ENCODE measurements around the gene APCDD1L.

The APCDD1L gene

GRCh38 chr20:58495623-58496428, 19.4 kb downstream of the APCDD1L start:
- Histone ChIP-seq H3K9ac (ENCODE audit: low read length) (no peak overlapping the region), H3K27me3 (replicated peaks; ENCODE audit: control insufficient read depth, insufficient read depth, low read length) (no peaks in the 10 kb centered on the region), H3K4me1 (ENCODE audit: control insufficient read depth, insufficient read depth, low read length) (no peaks in the 10 kb centered on the region), H3K9me3 (ENCODE audit: control insufficient read depth, low read length) (no peaks in the 10 kb centered on the region), H3K4me3 (ENCODE audit: low read length) (no peak overlapping the region), H3K36me3 (ENCODE audit: control insufficient read depth, insufficient read depth, low read length, severe bottlenecking) (no peaks in the 10 kb centered on the region)
- no peak for DNase-seq (ENCODE audit: low read depth)

- no peak for DNase-seq (ENCODE audit: low read depth)
- Histone ChIP-seq H3K4me3 (ENCODE audit: low read length) (no peak overlapping the region), H3K27me3 (replicated peaks; ENCODE audit: control insufficient read depth, insufficient read depth, low read length) (no peaks in the 10 kb centered on the region), H3K4me1 (ENCODE audit: control insufficient read depth, insufficient read depth, low read length) (no peaks in the 10 kb centered on the region), H3K9ac (ENCODE audit: low read length) (no peak overlapping the region), H3K36me3 (ENCODE audit: control insufficient read depth, insufficient read depth, low read length, severe bottlenecking) (no peaks in the 10 kb centered on the region), H3K9me3 (ENCODE audit: control insufficient read depth, low read length) (peaks cover 6% of the 10 kb centered on the region)
Measured at GRCh38 chr20:58494923-58495622, 20.1 kb downstream of the APCDD1L start.

DNA sequence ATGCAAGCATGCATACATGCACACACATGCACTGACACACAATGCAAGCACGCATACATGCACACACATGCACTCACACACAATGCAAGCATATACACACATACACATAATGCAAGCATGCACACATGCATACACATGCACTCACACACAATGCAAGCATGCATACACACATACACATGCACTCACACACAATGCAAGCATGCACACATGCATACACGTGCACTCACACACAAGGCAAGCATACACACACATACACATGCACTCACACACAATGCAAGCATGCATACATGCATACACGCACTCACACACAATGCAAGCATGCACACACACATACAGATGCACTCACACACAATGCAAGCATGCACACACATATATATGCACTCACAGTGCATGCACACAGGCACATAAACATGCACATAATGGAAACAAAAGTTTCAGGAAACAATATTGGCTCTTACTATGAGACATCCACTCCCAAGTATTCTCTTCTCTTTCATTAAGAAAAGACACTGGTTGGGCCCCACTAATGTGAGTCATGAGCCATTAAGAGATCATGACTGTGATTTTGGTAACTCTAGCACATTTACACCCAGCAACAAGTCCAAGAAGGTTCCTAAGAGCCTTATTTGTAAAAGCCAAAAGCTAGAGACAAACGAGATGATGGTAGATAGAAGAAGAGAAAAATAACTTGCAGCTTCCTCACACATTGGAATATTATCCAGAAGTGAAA, 22.2 kb downstream of the APCDD1L start:
- Histone ChIP-seq H3K27me3 (replicated peaks; ENCODE audit: control insufficient read depth, insufficient read depth, low read length) (no peaks in the 10 kb centered on the region), H3K36me3 (ENCODE audit: control insufficient read depth, insufficient read depth, low read length, severe bottlenecking) (no peaks in the 10 kb centered on the region), H3K9ac (ENCODE audit: low read length) (no peak overlapping the region), H3K4me1 (ENCODE audit: control insufficient read depth, insufficient read depth, low read length) (no peaks in the 10 kb centered on the region), H3K4me3 (ENCODE audit: low read length) (no peak overlapping the region), H3K9me3 (ENCODE audit: control insufficient read depth, low read length) (peaks cover 18% of the 10 kb centered on the region)
- no peak for DNase-seq (ENCODE audit: low read depth)

GRCh38 chr20:58492074-58492718, 23.0 kb downstream of the APCDD1L start:
- no peak for DNase-seq (ENCODE audit: low read depth)
- no peak overlapping the region for H3K9ac ChIP-seq (ENCODE audit: low read length)
- H3K4me1 ChIP-seq (ENCODE audit: control insufficient read depth, insufficient read depth, low read length) = no peaks in the 10 kb centered on the region
- no peak overlapping the region for H3K4me3 ChIP-seq (ENCODE audit: low read length)
- H3K27me3 ChIP-seq (replicated peaks; ENCODE audit: control insufficient read depth, insufficient read depth, low read length) = no peaks in the 10 kb centered on the region
- peaks cover 26% of the 10 kb centered on the region for H3K9me3 ChIP-seq (ENCODE audit: control insufficient read depth, low read length)
- no peaks in the 10 kb centered on the region for H3K36me3 ChIP-seq (ENCODE audit: control insufficient read depth, insufficient read depth, low read length, severe bottlenecking)

DNA sequence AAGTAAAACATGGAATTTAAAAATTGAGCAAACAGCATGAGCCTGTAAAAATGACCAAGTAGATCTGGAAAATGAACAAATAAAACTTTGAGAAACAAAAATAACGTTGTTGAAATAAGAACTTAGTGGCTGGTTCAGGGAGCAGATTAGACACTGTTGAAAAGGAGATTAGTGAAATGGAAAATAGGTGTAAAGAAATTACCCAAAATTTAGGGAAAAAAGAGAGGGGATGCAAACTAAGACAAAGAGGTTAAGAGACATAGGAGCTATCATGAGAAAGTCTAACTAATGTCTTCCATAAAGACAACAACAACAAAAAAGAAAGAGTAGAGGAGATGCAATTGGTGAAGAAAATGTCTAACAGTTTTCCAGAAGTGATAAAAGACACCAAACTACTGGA, 29.0 kb downstream of the APCDD1L start:
- Histone ChIP-seq H3K27me3 (replicated peaks; ENCODE audit: control insufficient read depth, insufficient read depth, low read length) (no peaks in the 10 kb centered on the region), H3K4me3 (ENCODE audit: low read length) (peak overlapping the region; percentile 44), H3K9ac (ENCODE audit: low read length) (no peak overlapping the region), H3K36me3 (ENCODE audit: control insufficient read depth, insufficient read depth, low read length, severe bottlenecking) (no peaks in the 10 kb centered on the region), H3K9me3 (ENCODE audit: control insufficient read depth, low read length) (peaks cover 51% of the 10 kb centered on the region), H3K4me1 (ENCODE audit: control insufficient read depth, insufficient read depth, low read length) (peaks cover 4% of the 10 kb centered on the region)
- DNase-seq (ENCODE audit: low read depth) = no peak

GRCh38 chr20:58485393-58485792, 29.8 kb downstream of the APCDD1L start:
- H3K4me1 ChIP-seq (ENCODE audit: control insufficient read depth, insufficient read depth, low read length) = peaks cover 4% of the 10 kb centered on the region
- no peak overlapping the region for H3K9ac ChIP-seq (ENCODE audit: low read length)
- no peak for DNase-seq (ENCODE audit: low read depth)
- H3K9me3 ChIP-seq (ENCODE audit: control insufficient read depth, low read length) = peaks cover 48% of the 10 kb centered on the region
- no peaks in the 10 kb centered on the region for H3K36me3 ChIP-seq (ENCODE audit: control insufficient read depth, insufficient read depth, low read length, severe bottlenecking)
- no peaks in the 10 kb centered on the region for H3K27me3 ChIP-seq (replicated peaks; ENCODE audit: control insufficient read depth, insufficient read depth, low read length)
- H3K4me3 ChIP-seq (ENCODE audit: low read length) = peak overlapping the region; percentile 44

GRCh38 chr20:58483470-58483869, 31.7 kb downstream of the APCDD1L start:
- no peak for DNase-seq (ENCODE audit: low read depth)
- no peak overlapping the region for H3K4me3 ChIP-seq (ENCODE audit: low read length)
- H3K4me1 ChIP-seq (ENCODE audit: control insufficient read depth, insufficient read depth, low read length) = peaks cover 4% of the 10 kb centered on the region
- no peaks in the 10 kb centered on the region for H3K36me3 ChIP-seq (ENCODE audit: control insufficient read depth, insufficient read depth, low read length, severe bottlenecking)
- H3K27me3 ChIP-seq (replicated peaks; ENCODE audit: control insufficient read depth, insufficient read depth, low read length) = no peaks in the 10 kb centered on the region
- H3K9ac ChIP-seq (ENCODE audit: low read length) = no peak overlapping the region
- H3K9me3 ChIP-seq (ENCODE audit: control insufficient read depth, low read length) = peaks cover 43% of the 10 kb centered on the region

- DNase-seq (ENCODE audit: low read depth) = no peak
- no peak overlapping the region for H3K9ac ChIP-seq (ENCODE audit: low read length)
- H3K9me3 ChIP-seq (ENCODE audit: control insufficient read depth, low read length) = peaks cover 46% of the 10 kb centered on the region
Measured at GRCh38 chr20:58483051-58483450, 32.1 kb downstream of the APCDD1L start.

GRCh38 chr20:58482416-58482815, 32.8 kb downstream of the APCDD1L start:
- peaks cover 4% of the 10 kb centered on the region for H3K4me1 ChIP-seq (ENCODE audit: control insufficient read depth, insufficient read depth, low read length)
- no peak for DNase-seq (ENCODE audit: low read depth)
- H3K9ac ChIP-seq (ENCODE audit: low read length) = no peak overlapping the region
- peaks cover 44% of the 10 kb centered on the region for H3K9me3 ChIP-seq (ENCODE audit: control insufficient read depth, low read length)
- no peaks in the 10 kb centered on the region for H3K36me3 ChIP-seq (ENCODE audit: control insufficient read depth, insufficient read depth, low read length, severe bottlenecking)
- no peaks in the 10 kb centered on the region for H3K27me3 ChIP-seq (replicated peaks; ENCODE audit: control insufficient read depth, insufficient read depth, low read length)
- no peak overlapping the region for H3K4me3 ChIP-seq (ENCODE audit: low read length)

More at GRCh38 chr20:58483051-58483450, 32.1 kb downstream of the APCDD1L start:
- Histone ChIP-seq H3K36me3 (ENCODE audit: control insufficient read depth, insufficient read depth, low read length, severe bottlenecking) (no peaks in the 10 kb centered on the region), H3K4me3 (ENCODE audit: low read length) (no peak overlapping the region), H3K27me3 (replicated peaks; ENCODE audit: control insufficient read depth, insufficient read depth, low read length) (no peaks in the 10 kb centered on the region), H3K4me1 (ENCODE audit: control insufficient read depth, insufficient read depth, low read length) (peaks cover 4% of the 10 kb centered on the region)

- H3K27me3 ChIP-seq (replicated peaks; ENCODE audit: control insufficient read depth, insufficient read depth, low read length) = no peaks in the 10 kb centered on the region
- peaks cover 36% of the 10 kb centered on the region for H3K9me3 ChIP-seq (ENCODE audit: control insufficient read depth, low read length)
- peak overlapping the region; percentile 23 for H3K9ac ChIP-seq (ENCODE audit: low read length)
- no peaks in the 10 kb centered on the region for H3K36me3 ChIP-seq (ENCODE audit: control insufficient read depth, insufficient read depth, low read length, severe bottlenecking)
- no peak overlapping the region for H3K4me3 ChIP-seq (ENCODE audit: low read length)
- DNase-seq (ENCODE audit: low read depth) = peak; percentile 69
- peaks cover 4% of the 10 kb centered on the region for H3K4me1 ChIP-seq (ENCODE audit: control insufficient read depth, insufficient read depth, low read length)
Measured at GRCh38 chr20:58481481-58482021, 33.6 kb downstream of the APCDD1L start.

Data from adipocyte (in vitro differentiated cells).